HepG2 (cell line): ENCODE measurements around the gene CPM. TPM values are rescaled to one million over a fixed set of nuclear protein-coding genes. Genes with fewer than 3 reads are reported as not detected.

Experiments
- CBX1 ChIP-seq: IDR thresholded peaks from one replicate; pipeline ENCODE4 v1.6.1; 2016; ENCODE audit warnings: antibody characterized with exemption, low read depth
- CCAR2 ChIP-seq: fragments of 200-400 bp; formaldehyde crosslinking; optimal IDR thresholded peaks from 2 replicates; pipeline ENCODE3; 2018; ENCODE audit warnings: low read depth, mild to moderate bottlenecking, low read length, moderate library complexity
- EED ChIP-seq: sonication (generic); formaldehyde crosslinking; IDR thresholded peaks from 2 replicates; pipeline ENCODE4 v1.5.0; 2020; ENCODE audit warnings: mild to moderate bottlenecking, missing genetic modification reagents
- EHMT2 ChIP-seq: fragments of 200-600 bp; sonication (generic); IDR thresholded peaks from 2 replicates; pipeline ENCODE4 v1.7.0; 2017; ENCODE audit warnings: antibody characterized with exemption, low read depth, low read length, borderline replicate concordance
- FOXJ3 ChIP-seq: sonication (generic); formaldehyde crosslinking; IDR thresholded peaks from 2 replicates; pipeline ENCODE4 v1.4.0; 2020; ENCODE audit warnings: missing genetic modification reagents, mild to moderate bottlenecking, borderline replicate concordance
- GATA4 ChIP-seq: sonication (generic); IDR thresholded peaks from 2 replicates; pipeline ENCODE4 v1.6.1; 2016; ENCODE audit warnings: antibody characterized with exemption, low read depth, borderline replicate concordance
- MBNL3 ChIP-seq: fragments of 250-450 bp; sonication (Bioruptor Pico); conservative IDR thresholded peaks from 2 replicates; pipeline ENCODE4 v1.8.0; 2022; ENCODE audit warnings: mild to moderate bottlenecking, inconsistent platforms
- SP5 ChIP-seq: IDR thresholded peaks from 2 replicates; pipeline ENCODE4 v1.6.1; 2016; ENCODE audit warnings: low read depth, borderline replicate concordance
- STAG1 ChIP-seq: sonication (generic); formaldehyde crosslinking; IDR thresholded peaks from 2 replicates; pipeline ENCODE4 v1.4.0; 2020; ENCODE audit warnings: missing genetic modification reagents
- TCF7 ChIP-seq: sonication (generic); IDR thresholded peaks from 2 replicates; pipeline ENCODE4 v1.6.1; 2016; ENCODE audit warnings: antibody characterized with exemption, low read depth
- USF2 ChIP-seq, 2 experiments: sonication (generic) in 1 of 2; formaldehyde crosslinking in 1 of 2; IDR thresholded peaks; 2 replicates each; pipeline versions ENCODE4 v1.5.1 to v1.6.1; 2011 to 2020; ENCODE audit warnings: borderline replicate concordance in 1 of 2, low read depth in 1 of 2, low read length in 1 of 2, mild to moderate bottlenecking in 1 of 2, missing genetic modification reagents in 1 of 2, moderate library complexity in 1 of 2
- ZBTB20 ChIP-seq: sonication (generic); formaldehyde crosslinking; IDR thresholded peaks from 2 replicates; pipeline ENCODE4 v1.8.1; 2023; ENCODE audit warnings: missing genetic modification reagents, low read depth, mild to moderate bottlenecking, borderline replicate concordance
- ZFP1 ChIP-seq: IDR thresholded peaks from 2 replicates; pipeline ENCODE4 v1.6.1; 2016
- ZNF160 ChIP-seq: sonication (generic); formaldehyde crosslinking; IDR thresholded peaks from 2 replicates; pipeline ENCODE4 v1.8.0; 2022; ENCODE audit warnings: mild to moderate bottlenecking, inconsistent platforms, missing genetic modification reagents
- ZNF34 ChIP-seq: sonication (generic); formaldehyde crosslinking; IDR thresholded peaks from 2 replicates; pipeline ENCODE4 v1.4.0; 2020; ENCODE audit warnings: mild to moderate bottlenecking, missing genetic modification reagents, borderline replicate concordance
- ZNF350 ChIP-seq: sonication (generic); formaldehyde crosslinking; IDR thresholded peaks from 2 replicates; pipeline ENCODE4 v1.4.0; 2020; ENCODE audit warnings: mild to moderate bottlenecking, low read depth, missing genetic modification reagents, borderline replicate concordance
- ZNF430 ChIP-seq: sonication (generic); formaldehyde crosslinking; IDR thresholded peaks from 2 replicates; pipeline ENCODE4 v1.9.0; 2021; ENCODE audit warnings: mild to moderate bottlenecking, missing genetic modification reagents
- ZNF550 ChIP-seq: sonication (generic); formaldehyde crosslinking; IDR thresholded peaks from 2 replicates; pipeline ENCODE4 v1.4.0; 2020; ENCODE audit warnings: mild to moderate bottlenecking, missing genetic modification reagents, borderline replicate concordance
- ZNF670 ChIP-seq: sonication (generic); formaldehyde crosslinking; IDR thresholded peaks from 2 replicates; pipeline ENCODE4 v1.8.0; 2022; ENCODE audit warnings: mild to moderate bottlenecking, missing genetic modification reagents, borderline replicate concordance
- polyA plus RNA-seq, 8 experiments: library from polyadenylated mRNA; depleted of rRNA in 3 of 8; stranded (reverse) in 7 of 8; unstranded in 1 of 8; fragments of >200 nt; fragmentation: Illumina TruSeq in 4 of 8; extraction: Trizol in 4 of 8; gene quantifications; 2 replicates each; pipeline versions ENCODE4 v1.2.1 to v1.2.3, GENCODE V29; 2011 to 2016; ENCODE audit warnings: low read depth in 4 of 8, missing spikeins in 1 of 8, mixed read lengths in 1 of 8; ENCODE audit not compliant: insufficient read depth in 1 of 8
- total RNA-seq, 5 experiments: library from RNA; depleted of rRNA; stranded (reverse); fragments of >200 nt; fragmentation: Illumina TruSeq; extraction: Trizol; gene quantifications; 2 replicates each; pipeline ENCODE4 v1.2.3, GENCODE V29; 2016; ENCODE audit warnings: low read depth in 1 of 5
- TF ChIP-seq, protein P1 (sequence below): sonication (generic); formaldehyde crosslinking; IDR thresholded peaks from 2 replicates; pipeline ENCODE4 v1.5.0; 2020; ENCODE audit warnings: mild to moderate bottlenecking, missing genetic modification reagents
- TF ChIP-seq, protein P2 (sequence below): sonication (generic); formaldehyde crosslinking; IDR thresholded peaks from 2 replicates; pipeline ENCODE4 v1.4.0; 2020; ENCODE audit warnings: missing genetic modification reagents
- TF ChIP-seq, protein P3 (sequence below): IDR thresholded peaks from 2 replicates; pipeline ENCODE4 v1.6.1; 2016; ENCODE audit warnings: mild to moderate bottlenecking

CPM gene
- total and polyA plus RNA-seq, 2 of the 13 experiments (the other 11 are each of a cell fraction or from before 2014, with no cell fraction given): not detected

DNA sequence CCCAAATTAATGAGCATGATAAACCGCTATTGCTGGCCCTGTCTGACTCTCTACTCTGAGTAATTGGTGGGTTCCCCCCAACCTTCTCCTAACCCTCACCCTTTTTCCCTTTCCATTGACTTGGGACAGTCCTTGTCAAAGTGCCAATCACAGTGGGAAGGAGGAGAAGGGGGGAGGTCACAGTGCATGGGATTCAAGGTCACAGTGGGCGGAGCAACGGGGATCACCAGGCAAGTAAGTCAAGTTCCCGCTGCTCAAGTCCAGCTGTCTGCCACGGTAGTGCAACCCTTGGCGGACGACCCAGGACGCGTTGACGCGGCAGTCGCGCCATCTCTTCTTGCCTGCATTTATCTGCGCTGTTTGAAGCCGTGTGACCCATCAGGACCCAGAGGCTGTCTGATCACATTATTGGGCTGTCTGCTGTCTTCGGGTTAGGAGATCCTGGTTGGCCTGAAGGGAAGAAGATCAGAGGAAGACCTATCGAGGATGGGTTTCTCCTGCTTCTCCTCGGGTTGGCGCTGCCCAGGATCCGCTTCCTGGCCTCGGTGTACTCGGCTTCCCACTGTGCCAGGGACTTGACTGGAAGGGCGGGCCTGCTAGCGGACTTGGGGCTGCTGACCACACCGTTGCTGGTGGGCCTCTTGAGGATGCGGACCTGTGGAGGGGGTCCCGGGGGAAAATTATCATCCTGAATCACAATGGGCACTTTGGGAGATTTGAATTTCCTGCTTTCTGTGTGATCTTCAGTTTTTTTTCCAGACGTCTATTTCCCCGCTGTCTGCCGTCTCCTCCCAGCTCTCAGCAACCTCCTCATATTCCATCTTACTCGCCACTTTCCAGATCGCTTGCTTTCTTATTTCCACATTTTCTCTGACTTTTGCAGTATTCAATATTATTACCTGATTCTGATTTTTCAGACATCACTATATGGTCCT lies 128.0 kb downstream of the CPM start (continued):
- TF ChIP-seq, protein P1, sequence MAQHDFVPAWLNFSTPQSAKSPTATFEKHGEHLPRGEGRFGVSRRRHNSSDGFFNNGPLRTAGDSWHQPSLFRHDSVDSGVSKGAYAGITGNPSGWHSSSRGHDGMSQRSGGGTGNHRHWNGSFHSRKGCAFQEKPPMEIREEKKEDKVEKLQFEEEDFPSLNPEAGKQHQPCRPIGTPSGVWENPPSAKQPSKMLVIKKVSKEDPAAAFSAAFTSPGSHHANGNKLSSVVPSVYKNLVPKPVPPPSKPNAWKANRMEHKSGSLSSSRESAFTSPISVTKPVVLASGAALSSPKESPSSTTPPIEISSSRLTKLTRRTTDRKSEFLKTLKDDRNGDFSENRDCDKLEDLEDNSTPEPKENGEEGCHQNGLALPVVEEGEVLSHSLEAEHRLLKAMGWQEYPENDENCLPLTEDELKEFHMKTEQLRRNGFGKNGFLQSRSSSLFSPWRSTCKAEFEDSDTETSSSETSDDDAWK: no peak
- TF ChIP-seq, protein P2, sequence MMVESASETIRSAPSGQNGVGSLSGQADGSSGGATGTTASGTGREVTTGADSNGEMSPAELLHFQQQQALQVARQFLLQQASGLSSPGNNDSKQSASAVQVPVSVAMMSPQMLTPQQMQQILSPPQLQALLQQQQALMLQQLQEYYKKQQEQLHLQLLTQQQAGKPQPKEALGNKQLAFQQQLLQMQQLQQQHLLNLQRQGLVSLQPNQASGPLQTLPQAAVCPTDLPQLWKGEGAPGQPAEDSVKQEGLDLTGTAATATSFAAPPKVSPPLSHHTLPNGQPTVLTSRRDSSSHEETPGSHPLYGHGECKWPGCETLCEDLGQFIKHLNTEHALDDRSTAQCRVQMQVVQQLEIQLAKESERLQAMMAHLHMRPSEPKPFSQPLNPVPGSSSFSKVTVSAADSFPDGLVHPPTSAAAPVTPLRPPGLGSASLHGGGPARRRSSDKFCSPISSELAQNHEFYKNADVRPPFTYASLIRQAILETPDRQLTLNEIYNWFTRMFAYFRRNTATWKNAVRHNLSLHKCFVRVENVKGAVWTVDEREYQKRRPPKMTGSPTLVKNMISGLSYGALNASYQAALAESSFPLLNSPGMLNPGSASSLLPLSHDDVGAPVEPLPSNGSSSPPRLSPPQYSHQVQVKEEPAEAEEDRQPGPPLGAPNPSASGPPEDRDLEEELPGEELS (CRISPR knock-in tag): peak; percentile 82
- no peak for TF ChIP-seq TCF7
- TF ChIP-seq SP5: peak; percentile 99
- TF ChIP-seq ZBTB20 (CRISPR knock-in tag): peak; percentile 81; the same call in 1 of the 2 replicates
- TF ChIP-seq ZNF350 (CRISPR knock-in tag): peak; percentile 93
- peak; percentile 85; the same call in 1 of the 2 replicates for TF ChIP-seq ZNF550 (CRISPR knock-in tag)
- no peak for TF ChIP-seq CBX1
- peak; percentile 74; the same call in 1 of the 2 replicates for TF ChIP-seq ZNF160 (CRISPR knock-in tag)
- TF ChIP-seq EHMT2: no peak
- TF ChIP-seq CCAR2: no peak
- TF ChIP-seq MBNL3 (CRISPR knock-in tag): no peak
- TF ChIP-seq FOXJ3: peak; percentile 56; the same call in 1 of the 2 replicates
- TF ChIP-seq, protein P3, sequence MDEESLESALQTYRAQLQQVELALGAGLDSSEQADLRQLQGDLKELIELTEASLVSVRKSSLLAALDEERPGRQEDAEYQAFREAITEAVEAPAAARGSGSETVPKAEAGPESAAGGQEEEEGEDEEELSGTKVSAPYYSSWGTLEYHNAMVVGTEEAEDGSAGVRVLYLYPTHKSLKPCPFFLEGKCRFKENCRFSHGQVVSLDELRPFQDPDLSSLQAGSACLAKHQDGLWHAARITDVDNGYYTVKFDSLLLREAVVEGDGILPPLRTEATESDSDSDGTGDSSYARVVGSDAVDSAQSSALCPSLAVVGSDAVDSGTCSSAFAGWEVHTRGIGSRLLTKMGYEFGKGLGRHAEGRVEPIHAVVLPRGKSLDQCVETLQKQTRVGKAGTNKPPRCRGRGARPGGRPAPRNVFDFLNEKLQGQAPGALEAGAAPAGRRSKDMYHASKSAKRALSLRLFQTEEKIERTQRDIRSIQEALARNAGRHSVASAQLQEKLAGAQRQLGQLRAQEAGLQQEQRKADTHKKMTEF (CRISPR knock-in tag): peak; percentile 83
- TF ChIP-seq EED (CRISPR knock-in tag): no peak
- TF ChIP-seq USF2 (IDR thresholded peaks at IDR 0.05; ENCODE audit: low read depth, low read length): no peak
- no peak for TF ChIP-seq USF2 (CRISPR knock-in tag; IDR thresholded peaks at IDR 0.05; ENCODE audit: borderline replicate concordance)
- peak; percentile 64; the same call in 1 of the 2 replicates for TF ChIP-seq ZFP1
- TF ChIP-seq GATA4: peak; percentile 77
- TF ChIP-seq ZNF34 (CRISPR knock-in tag): no peak
- TF ChIP-seq ZNF430 (CRISPR knock-in tag): peak; percentile 69; the same call in 1 of the 2 replicates
- peak; percentile 58; the same call in 1 of the 2 replicates for TF ChIP-seq ZNF670
- TF ChIP-seq STAG1: peak; percentile 27
